Caki2 (cell line): ENCODE data around the gene LTBP1. TPM values are rescaled to one million over a fixed set of nuclear protein-coding genes. Genes with fewer than 3 reads are reported as not detected.

ENCODE experiments used
- DNase-seq: peaks from one replicate; pipeline ENCODE4 v3.0.0-alpha.2; 2015; ENCODE audit warnings: low read depth
- in situ Hi-C: cut with HindIII; loops from 2 replicates; pipeline ENCODE4 v1.10.0; 2016; ENCODE audit warnings: low sequenced_read_pairs, low pct_unique_long_range_greater_than_20kb, mixed read lengths
- total RNA-seq: library from RNA; depleted of rRNA; stranded (reverse); fragments of >200 nt; shearing (Covaris generic); gene quantifications from 2 replicates; pipeline ENCODE4 v1.2.3, GENCODE V29; 2014; ENCODE audit warnings: low replicate concordance

The LTBP1 gene
- total RNA-seq, 1 experiment from 2014 or later: 3.6 TPM

DNA sequence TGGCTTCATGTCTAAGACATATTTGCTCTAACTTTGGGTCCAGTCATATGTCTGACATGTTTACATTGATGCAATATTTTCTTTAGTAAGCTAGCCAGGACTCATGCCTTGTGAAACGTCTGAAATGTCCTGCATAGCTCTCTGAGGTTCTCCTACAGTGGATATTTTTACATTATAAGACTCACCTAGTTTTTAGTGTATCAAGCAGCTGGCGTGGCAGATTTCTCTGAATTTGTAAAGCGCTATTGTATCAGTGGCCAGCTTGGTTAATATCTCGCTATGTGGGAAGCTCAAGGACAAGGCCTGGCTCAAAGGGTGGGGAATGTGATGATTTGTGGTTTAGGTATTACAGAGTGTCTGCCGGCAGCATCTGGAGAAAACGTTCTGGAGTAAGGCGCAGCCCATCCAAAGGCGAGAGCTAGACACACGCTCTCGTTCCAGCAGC, 164.3 kb downstream of the LTBP1 start:
- no peak for DNase-seq
- in situ Hi-C loops: no loop called here

DNA sequence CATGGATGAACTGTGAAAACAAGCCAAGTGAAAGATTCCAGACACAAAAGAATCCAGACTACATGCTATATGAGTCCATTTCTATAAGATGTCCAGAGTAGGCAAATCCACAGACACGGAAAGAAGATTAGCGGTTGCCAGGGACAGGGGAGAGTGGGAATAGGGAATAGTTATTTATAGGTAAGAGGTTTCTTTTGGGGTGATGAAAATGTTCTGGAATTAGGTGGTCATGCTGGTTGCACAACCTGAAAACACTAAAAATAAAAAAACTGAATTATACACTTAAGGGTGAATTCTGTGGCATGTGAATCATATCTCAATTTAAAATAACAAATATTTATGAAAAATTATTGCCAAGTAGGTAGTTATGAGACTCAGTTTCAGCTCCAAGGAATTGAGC, 168.4 kb downstream of the LTBP1 start:
- in situ Hi-C loops: no loop called here
- DNase-seq: no peak

DNA sequence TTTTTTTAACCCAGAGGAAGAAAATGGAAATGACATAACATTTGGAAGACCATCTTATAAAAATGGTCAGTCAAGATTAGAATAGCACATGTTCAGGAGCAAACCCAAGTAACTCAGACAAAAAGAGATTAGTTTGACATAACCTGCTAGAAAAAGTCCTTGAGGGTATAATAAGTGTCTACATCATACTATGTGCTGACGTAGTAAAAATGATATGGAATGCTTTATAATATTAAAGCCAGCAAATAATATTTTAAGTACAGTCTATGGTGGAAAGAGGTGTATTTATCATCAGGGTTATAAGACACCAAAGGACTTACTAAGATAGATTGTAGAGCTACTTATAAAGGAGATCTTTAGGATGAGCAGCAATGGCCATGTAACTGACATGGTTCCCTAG, 169.0 kb downstream of the LTBP1 start:
- in situ Hi-C loops: no loop called here
- no peak for DNase-seq

DNA sequence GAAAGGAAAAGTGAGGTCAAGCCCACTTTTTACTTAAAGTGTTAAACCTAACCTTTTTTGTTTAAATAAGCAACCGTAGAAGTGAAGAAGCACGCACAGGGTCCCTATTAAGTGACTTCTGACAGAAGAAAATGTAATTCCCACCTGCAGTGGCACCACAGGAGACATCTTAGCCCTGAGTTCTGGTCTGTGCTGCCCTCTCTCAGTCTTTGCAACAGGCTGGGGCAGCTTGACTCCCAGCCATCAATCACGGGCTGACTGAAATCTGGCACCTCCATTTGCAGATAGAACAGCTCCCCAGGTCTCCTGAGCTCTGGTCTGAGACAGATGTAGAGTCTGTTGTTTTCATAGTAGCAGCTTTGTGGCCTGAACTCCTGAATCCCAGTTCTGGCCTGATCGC, 170.0 kb downstream of the LTBP1 start:
- in situ Hi-C loops: no loop called here
- DNase-seq: no peak

DNA sequence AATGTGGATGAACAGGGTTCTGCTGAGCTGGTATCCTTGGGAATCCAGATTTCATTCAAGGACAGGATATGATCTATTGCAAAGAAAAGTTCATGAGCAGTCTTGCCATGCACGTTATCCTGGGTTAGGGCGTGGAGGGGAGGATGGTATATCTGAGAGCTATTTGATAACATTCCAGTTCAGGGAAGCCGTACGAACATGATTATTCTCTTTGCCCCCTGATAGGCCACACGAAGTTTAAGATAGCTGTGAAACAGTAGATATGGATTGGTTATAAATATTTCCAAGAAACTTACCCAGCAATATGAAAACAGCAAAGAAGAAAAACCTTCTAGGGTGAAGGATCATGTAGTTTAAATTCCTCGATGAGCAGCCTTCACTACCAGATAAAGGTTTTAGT, 171.9 kb downstream of the LTBP1 start:
- no peak for DNase-seq
- in situ Hi-C loops: no loop called here

DNA sequence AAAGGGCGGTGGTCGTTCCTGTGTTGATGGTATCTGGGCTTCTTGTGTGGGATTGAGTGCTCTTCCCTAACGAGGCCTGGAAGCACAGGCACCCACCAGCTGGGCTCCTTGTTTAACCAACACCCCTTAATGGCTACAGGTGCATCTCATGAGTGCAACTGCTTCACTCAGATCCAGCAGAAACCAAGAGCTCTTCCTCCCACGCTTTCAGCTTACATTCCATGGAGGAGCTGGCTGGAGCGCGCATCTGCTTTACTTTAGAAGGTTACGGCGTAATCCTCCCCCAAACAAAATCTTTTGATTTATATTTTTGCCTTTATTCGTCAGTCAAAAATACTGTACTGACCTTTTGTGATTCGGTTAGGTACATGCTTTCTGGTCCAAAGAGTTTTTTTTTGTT, 174.7 kb downstream of the LTBP1 start:
- DNase-seq: no peak
- in situ Hi-C loops: no loop called here

DNA sequence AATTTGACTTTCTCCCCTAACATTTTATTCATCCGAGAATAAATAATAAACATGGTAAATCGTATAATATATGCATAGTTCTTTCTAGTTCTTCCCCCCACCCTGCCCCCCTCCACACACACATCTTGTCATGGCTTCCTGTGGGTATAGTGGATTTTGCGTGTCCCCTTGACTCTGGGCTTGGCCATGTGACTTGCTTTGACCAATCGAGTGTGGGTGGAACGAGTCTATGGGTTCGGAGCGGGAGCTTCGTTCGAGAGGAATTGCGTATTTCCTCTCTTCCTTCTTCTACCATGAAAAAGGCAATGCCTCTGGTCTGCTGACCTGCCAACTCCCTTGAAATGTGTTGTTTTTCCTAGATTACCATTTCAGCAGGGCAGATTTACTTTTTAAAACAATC, 175.2 kb downstream of the LTBP1 start:
- DNase-seq: no peak
- in situ Hi-C loops: no loop called here

DNA sequence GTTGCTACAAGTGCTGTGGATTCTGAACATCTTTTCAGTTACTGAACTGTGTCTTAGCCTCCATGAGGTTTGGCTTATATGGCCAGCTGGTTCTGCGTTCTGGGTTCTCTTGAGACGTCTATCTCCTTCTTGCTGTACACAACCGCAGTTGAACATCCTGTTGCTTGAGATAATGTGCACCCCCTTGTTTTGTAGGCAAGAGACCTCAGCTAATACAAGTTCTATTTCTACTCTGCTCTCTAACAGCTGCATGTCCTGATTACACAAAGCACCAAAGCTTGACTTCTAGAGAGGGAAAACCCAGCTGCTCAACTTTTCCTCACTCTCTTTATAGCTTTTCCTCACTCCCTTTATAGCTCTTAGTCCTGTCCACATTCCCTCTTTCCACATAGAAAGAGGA, 176.0 kb downstream of the LTBP1 start:
- in situ Hi-C loops: no loop called here
- no peak for DNase-seq

DNA sequence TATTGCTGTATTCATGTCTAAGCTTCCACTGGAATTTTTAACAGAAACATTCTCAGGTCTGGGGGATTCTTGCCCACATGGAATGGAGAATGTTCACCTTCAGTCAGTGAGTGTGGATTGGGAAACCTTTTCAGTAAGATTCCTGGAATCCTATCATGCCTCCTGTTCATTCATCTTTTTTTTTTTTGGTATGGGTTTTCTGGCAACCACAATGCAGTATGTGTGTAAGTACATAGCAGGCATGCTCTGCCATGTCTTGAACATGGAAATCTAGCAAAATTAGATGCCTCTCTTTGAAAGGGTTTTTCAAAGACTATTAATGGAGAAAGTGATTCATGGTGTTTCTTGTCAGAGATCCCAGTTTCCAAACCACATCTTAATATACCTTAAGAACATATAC, 176.5 kb downstream of the LTBP1 start:
- in situ Hi-C loops: no loop called here

DNA sequence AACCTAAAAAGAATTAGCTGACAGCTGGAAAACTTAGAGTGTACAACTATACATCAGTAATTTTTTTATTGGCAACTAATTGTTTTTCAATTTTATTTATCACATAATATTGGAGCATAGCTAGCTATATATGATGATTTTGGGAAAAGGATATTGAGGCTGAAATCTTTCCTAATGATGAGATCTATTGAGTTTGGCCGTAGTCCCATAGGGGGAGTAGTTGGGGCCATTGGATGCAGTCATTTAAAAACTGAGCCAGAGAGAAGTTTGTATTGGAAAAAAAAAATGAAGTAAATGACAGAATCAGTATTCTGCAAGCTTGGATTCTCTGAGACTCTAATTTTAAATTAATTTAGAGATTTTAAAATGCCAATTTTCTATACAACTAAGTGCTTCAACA, 179.8 kb downstream of the LTBP1 start:
- no peak for DNase-seq
- in situ Hi-C loops: no loop called here

More for the DNA sequence above, 176.5 kb downstream of the LTBP1 start:
- DNase-seq: no peak

DNA sequence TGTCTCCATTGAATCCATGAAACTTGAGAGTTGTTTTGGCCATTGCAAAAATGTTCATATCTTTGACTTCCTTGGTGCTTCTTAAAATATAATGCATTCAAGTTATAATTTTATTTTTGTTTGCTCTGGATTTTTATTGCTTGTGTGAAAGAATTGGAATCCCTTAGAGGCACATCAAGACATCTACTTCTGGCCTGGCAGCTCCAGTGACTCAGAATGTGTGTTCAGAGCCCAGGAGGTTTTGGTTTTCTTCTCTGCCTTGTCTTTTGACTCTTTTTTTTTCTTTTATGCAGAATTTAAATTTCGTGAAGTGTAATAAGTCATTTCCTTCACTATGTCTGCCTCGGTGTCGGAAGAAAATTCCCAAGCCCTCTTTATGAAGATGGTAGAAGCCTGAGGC, 180.2 kb downstream of the LTBP1 start:
- in situ Hi-C loops: no loop called here
- DNase-seq: no peak

DNA sequence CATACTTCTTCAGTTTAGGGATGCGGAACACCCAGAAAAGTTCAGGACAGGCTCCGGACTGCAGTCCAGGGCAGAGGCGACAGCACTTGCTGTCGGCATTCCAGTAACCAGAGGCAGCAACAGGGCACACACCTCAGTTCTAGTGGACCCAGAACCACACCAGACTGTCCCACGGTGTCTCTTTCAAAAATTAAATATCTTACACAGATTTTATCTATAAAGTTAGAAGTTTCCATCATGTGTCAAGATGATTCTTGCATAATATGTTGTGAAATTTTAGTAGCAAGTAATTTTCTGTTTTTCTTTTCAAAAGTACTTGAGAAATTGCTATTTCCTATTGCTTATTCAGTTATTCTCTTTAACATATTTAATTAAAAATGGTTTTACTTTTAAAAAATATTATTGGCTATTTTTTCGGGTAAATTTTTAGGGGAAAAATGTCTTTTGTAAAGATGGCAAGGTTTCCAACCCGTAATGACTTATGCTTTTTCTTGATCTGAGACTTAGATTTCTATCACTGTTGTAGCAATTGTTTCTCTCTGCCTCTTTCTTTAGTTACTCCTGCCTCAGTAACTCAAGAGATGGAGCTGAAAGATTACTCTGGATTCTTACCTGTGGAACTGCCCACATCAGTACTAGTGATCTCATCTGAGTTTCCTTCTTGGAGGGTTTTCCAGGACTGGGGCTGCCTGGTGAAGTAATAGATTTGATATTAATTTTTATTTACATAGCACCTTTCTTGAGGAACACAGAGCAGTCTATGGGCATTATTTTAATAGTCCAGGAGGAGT, 182.7 kb downstream of the LTBP1 start:
- in situ Hi-C loops: no loop called here
- no peak for DNase-seq

DNA sequence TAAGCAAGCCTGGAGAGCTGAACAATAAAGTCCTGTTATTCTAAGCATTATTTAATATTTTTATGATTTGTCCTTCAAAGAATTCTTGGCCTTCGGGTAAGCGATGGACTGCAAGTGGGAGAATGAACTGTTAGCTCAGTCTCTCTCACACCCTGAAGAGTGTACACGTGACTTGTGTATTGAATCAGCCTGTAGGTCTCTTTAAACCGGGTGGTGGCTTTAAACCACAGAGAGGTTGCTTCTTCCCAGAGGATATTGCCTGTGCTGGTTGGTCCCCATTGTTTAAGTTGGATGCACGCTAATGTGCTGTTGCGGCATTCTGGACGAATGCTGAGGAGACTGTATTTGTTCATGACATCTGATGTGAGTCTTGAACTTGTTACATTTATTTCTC, 183.3 kb downstream of the LTBP1 start:
- in situ Hi-C loops: no loop called here
- DNase-seq: no peak

DNA sequence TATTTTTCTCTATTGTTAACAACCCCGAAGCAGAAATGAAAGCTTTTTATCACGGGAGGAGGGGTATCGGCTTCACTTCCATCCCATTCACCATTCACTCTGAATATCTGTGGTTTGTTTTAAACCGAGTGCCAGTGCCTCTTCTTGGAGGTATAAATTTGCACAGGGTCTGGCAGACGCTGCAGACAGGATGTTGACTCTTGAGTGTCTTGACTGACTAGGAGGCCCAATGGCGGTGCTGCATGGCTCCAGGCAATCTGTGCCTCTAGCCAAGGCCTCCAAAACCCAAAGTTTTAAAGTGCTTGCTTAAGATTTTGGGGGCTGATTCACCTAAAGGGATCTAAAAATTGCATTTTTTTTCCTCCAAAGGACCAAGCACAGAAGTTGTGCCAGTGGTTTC, 183.8 kb downstream of the LTBP1 start:
- DNase-seq: no peak
- in situ Hi-C loops: no loop called here

DNA sequence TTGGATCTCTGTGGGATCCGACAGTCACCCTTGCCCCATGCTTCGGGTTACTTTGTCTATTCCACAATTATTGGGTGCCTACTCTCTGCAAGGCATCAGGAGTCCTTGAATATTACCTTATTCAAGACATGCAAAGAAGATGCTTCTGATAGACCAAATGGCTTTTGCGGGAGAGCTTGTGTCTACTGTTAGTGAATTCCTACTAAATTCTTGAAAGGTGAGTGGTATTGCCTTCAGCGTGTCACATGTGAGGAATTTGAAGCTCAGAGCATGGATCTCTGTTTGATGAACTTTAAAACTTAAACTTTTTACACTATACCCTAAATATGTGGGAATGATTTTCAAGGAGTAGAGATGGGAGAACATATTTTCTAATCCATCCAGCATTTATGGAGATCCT, 184.4 kb downstream of the LTBP1 start:
- in situ Hi-C loops: no loop called here
- DNase-seq: no peak

DNA sequence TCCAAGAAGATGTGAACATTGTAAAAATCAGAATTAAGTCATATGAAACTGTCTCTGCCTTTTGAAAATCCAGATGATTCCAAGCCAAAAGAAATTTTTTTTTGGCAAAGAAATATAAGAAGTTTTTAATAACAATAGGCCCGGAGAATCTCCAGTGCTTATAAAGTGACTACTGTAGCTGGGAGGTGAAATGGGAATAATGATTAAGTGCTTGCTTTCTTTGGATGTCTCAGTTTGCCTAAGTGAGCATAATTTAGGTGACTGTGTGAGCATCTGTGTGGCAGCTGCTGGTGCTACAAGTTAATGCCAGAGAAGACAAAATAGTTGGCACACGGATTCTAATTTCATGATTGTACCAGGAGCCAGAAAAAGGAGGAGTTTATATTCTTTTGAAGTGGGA, 185.0 kb downstream of the LTBP1 start:
- in situ Hi-C loops: no loop called here
- no peak for DNase-seq

DNA sequence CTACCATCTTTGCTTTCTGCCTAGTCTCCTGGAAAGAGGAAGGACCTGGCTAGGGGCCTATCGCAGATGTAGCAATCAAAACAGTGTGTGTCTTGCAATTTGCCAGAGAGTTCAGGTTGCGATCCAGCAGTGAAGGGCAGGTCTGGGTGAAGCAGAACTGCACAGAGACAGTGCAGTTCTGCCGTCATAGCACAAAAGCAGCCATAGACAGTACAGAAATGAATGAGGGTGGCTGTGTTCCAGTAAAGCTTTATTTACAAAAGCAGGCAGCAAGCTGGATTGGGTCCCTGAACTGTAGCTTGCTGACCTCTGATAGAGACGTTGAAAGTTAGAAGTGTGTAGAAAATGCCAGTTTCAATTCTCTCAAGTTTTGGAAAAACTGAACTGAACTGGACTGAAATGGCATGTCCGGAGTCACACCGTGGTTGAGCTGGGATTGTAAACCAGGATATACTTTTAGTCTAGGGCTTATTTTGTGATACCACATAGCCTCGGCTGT, 186.8 kb downstream of the LTBP1 start:
- DNase-seq: no peak
- in situ Hi-C loops: no loop called here

DNA sequence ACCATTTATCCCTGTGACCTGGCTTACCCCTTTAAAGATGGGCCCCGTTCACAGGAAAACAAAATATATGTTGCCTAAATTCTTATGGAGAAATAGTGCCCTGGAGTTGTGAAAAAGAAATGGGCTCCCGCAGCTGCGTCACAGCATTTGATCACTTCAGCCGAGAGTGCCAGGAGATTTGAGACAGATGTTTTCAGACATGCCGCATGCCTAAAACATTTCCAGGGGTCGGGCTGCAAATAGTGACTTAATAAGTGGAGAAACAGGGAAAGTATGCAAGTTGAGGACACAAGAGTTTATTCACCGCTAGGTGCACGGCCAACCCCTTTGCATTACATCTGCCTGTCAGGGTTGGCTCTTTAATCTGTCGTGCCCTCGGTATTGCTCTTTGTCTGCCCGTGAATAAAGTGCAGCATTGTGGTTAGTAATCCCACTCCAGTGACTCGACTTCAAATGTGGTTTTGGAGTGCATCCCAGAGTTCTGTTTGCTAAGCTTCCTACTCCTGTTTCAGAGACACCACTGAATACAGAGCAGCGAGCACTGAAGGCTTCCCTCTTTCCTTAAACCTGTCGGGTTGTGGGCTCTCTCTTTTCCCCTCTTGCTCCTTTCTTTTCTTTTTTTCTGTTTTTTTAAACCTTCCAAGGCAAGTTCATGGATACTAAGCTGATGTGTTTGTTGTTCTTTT, 187.5 kb downstream of the LTBP1 start:
- in situ Hi-C loops: no loop called here

DNA sequence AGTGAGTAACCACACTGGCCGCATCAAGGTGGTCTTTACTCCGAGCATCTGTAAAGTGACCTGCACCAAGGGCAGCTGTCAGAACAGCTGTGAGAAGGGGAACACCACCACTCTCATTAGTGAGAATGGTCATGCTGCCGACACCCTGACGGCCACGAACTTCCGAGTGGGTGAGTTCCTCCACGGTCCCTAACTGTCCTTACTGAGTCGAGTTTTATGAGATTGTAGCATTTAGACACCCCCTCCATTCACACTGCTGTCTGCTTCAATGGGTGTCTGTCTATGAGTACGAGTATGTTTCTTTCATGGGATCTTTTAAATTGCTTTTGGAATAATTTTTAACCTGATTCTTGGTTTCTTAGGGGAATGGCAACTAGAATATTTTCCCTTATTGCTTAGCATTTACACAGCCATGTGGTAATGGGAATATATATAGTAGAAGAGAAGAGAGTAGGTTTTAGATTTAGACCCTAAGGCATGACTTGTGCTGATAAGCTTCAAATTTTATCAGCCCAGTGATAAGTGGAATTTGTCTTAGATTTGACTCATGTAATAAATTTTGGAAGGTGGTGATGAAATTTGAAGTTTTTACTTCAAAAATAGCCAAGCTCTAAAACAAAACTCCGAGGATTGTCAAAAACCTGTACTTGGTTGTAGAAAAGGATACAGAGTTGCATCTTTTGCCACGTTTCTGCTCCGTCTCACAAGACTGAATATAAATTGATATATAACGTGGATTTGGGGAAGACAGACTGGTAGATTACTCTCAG, 188.2 kb downstream of the LTBP1 start:
- no peak for DNase-seq
- in situ Hi-C loops: no loop called here

More for the DNA sequence above, 187.5 kb downstream of the LTBP1 start:
- peak; percentile 14 for DNase-seq
